GM18867 (cell line): ENCODE measurements around the gene PI4KA.
"Not testable (repeated sequence)": the region's sequence is repeated elsewhere in the genome, so short reads cannot be mapped to it uniquely, and the experiment has no call there.

ENCODE experiments used
- ATAC-seq: cut with Tn5 transposase; IDR thresholded peaks from one replicate; pipeline ENCODE4 v1.9.1; 2021; ENCODE audit warnings: mild to moderate bottlenecking, moderate library complexity; ENCODE audit not compliant: unreplicated experiment

The PI4KA gene

DNA sequence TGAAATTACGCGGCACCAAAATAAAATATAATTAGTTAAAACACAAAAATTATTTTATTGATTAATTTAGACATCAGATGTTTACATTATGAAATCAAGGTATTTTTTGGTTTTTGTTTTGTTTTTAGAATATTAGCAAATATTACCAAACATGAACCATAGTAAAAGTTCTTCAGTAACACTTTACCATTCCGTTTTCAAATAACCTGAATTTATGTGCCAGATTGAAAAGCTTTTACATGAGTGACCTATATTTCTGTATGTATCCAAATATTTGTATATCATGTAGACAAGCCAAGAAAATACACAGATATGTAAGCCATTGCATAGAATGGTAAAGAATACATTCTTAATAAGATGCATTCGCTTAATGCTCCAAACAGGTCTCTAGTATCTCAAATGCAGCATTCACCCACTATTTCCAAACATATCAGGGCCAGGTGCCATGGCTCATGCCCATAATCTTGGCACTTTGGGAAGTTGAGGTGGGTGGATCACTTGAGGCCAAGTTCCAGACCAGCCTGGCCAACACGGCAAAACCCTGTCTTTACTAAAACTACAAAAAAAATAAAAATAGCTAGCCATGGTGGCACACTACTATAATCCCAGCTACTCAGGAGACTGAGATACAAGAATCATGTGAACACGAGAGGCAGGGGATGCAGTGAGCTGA, 187.1 kb downstream of the PI4KA start:
- ATAC-seq = no peak

DNA sequence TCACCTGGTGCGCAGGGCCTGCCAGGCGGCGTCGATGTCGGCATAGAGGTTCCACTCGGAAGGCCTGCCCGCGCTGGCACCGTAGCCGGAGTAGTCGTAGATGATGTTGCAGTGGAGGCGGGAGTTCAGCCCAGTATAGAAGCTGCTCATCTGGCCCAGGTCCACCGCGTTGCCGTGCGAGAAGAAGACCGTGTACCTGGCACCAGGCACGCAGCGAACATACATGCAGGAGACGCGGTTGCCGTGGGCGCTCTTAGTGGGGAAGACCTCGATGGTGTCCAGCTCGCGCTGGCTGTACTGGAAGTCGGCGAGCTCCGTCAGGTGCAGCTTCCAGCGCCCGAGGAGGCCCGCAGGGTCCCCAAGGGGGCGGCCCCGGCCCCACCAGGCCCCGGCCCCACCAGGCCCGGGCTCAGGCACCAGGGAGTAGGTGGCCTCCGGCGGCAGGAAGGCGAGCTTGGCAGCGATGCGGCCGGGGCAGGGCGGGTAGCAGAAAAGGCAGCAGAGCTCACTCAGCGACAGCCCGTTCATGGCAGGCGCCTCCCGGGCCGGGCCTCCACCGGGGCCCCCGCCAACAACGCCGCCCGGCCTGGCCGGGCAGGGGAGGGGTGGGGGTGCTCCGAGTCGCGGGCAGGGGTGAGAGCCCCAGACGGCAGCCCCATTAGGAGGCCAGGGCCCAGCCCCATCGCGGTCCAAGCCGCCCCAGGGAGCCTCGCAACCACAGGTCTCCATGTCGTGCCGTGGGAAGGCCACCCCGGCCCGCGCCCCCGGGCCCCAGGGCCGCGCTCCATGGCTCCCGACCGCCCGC, 188.0 kb downstream of the PI4KA start:
- ATAC-seq = not testable (repeated sequence)

DNA sequence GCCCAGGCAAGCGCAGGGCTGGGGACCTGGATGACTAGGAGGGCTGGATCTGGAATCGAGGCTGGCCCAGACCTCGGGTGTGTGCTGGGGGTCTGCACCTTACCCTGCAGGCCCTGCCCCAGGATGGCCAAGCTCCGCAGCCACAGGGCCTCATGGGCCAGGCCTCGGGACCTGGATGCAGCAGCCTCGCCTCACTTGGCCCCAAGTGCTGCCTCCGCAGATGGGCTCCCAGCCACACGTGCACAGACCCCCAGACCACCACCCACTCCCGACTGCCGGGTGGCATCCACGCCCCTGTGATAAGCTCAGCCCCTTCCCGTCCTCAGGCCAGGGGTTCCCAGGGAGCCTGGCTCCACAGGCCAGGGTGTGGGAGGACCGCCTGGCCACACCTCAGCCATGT, 188.7 kb downstream of the PI4KA start:
- not testable (repeated sequence) for ATAC-seq

DNA sequence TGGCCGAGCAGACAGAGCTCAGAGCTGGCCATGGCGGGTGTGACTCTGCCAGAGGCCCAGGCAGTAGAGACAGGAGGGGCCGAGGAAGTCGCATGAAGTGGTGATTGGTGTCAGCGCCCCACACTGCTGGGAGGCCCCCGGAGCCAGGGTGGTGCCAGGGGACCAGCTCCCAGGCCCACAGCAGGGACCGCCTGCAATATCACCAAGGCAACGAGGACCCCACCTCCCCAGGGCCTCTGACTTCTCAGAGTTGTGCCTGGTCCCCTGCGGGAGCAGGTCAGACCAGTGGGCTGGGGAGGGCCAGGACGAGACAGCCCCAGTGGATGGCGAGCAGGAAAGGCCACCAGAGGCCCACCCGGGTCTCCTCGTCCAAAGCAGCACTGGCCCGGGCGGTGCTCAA, 189.1 kb downstream of the PI4KA start:
- not testable (repeated sequence) for ATAC-seq

DNA sequence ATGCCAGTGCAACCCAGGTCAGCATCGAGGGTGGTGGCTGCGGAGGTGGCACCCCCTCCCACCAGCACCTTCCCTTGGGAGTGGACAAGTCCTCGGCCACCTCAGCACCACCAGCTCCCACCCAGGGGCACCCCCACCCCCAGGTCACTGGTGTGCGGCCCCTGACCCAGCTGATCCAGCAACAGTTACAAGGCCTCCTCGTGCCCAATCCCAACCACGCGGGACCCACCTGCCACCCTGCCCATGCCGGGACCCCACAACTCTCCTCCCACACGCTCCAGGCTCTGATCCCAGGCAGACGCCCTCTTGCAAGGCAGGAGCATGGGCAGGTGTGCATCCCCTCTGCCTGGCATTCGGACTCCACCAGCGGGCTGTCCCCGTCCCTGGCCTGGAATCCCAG, 189.8 kb downstream of the PI4KA start:
- ATAC-seq = not testable (repeated sequence)

DNA sequence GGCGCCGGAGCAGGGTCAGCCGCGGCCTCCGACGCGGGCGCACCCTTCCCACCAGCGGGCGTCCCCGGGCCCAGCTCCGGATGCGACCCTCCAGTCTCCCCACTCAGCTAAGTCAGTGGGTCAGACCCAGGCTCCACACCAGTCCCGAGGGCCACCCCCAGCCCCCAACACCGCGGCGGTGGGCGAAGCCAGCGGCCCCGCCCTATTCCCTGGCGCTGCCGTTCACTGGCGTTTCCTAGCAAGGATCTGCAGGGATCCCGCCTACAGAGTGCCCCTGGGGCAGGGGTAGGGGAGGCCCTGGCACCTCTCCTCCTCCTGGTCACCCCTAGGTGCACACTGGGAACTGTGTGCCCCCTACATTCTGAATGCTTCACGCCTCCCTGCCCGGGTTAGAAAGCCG, 190.4 kb downstream of the PI4KA start:
- ATAC-seq = not testable (repeated sequence)

DNA sequence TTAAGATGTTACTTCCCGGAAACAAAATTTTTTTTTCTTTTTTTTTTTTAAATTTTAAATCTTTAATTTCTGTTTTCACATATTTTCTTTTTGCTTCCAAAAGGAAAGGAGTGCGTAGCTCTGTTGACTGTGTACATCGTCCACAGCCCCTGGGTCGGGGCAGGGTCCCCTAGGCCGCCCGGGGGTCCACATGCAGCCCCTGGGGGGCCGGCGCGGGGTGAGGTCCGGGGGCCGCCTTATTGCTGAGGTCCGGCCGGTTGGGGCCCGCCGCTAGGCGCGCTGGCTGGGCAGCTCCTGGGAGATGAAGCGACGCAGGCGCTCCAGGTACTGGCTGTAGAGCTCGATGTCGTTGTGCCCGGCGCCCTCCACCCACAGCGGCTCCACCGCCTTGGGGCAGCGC, 191.1 kb downstream of the PI4KA start:
- ATAC-seq = not testable (repeated sequence)

DNA sequence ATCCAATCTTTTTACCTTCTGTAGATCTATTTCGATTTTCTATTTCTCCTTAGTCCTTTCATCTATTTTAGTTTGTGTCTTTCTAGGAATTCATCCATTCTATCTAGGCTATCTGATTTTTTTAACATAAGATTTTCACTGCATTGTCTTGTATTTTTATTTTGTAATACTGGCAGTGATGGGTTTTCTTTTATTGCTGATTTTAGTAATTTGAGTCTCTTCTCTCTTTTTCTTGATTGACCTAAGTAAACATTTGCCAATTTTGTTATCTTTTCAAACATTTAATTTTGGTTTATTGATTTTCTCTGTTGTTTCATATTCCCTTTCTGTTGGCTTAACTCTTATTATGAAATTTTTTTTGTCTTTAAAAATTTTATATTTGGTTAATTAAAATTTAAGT, 192.1 kb downstream of the PI4KA start:
- ATAC-seq = no peak

DNA sequence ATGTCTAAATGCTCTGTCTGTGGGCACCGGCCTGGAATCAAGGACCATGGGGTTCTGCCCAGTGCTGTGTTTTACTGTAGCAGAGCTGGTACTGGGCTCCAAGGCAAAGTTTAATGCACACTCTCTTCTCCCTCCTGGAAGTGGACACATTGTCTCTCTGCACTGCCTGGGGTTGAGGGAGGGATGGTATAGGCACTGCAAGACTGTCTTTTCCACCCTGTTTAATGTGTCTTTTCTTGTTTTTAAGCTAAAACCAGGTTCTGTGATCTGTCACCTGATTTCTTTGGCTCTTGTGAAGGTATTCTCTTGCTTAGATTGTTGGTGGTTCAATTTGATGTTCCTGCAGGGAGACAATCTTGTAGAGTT, 194.0 kb downstream of the PI4KA start:
- no peak for ATAC-seq

DNA sequence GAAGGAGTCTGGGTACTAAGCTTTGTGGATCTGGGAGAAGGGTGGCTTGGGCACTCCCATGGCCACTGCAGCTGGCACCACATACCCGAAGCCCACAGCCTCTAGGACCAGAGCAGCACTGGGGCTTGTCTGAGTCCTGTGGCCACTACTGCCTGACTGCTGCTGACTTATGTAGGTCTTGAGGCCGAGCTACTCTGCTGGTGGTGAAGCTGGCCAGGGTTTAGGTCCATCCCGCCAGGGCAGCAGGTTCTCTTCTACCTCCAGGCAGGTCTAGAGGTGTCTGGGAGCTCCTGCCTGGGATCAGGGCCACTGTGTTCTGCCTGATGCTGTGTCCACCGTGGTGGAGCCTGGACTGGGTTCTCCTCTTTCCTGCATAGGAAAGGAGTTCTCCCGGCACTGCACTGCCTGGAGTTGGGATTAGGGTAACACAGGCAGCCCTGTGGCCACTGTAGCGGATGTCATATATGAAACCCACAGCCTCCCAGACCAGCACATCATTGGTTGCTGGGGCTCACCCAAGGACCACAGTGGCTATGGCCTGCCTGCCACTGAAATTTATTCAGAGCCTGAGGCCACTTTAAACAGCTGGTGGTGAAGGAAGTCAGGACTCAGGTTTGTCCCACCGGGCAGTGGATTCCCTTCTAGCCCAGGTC, 194.5 kb downstream of the PI4KA start:
- ATAC-seq = no peak

DNA sequence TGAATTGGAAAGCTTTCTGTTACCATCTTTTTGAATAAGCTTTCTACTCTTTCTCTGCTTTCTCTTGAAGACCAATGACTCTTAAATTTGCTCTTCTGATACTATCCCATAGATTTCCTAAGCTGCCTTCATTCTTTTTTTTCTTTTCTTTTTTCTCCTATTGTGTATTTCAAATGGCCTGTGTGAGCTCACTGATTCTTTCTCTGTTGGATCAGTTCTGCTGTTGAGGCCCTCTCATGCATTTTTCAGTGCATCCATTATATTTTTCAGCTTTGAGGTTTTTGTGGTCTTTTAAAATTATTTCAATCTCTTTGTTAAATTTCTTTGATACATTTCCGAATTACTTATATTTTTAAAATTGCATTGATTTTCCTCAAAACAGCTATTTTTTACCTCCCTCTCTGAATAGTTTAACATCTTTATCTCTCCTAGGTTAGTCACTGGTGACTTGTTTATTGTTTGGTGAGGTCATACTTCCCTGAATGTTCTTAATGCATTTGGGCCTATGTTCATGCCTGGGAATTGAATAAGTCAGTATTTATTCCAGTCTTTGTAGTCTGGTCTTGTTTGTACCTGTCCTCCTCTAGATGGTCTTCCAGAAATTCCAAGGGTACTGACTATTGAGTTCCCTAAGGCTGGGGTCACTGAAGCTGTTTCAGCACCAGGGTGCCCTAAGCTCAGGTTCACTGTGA, 195.3 kb downstream of the PI4KA start:
- no peak for ATAC-seq

DNA sequence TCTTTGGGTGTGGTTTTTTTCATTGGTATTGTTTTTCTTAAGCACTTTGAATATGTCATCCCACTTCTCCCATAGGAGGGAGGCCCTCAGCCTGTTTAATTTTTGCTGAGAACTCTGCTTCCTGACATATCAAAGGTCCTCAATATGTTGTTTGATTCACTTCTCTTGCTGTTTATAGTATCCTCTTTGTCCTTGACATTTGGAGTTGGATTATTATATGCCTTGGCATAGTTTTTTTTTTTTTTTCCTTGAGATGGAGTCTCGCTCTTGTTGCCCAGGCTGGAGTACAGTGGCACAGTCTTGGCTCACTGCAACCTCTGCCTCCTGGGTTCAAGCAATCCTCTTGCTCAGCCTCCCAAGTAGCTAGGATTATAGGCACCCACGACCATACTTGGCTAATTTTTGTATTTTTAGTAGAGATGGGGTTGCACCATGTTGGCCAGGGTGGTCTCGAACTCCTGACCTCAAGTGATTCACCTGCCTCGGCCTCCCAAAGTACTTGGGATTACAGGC, 196.0 kb downstream of the PI4KA start:
- ATAC-seq = not testable (repeated sequence)

DNA sequence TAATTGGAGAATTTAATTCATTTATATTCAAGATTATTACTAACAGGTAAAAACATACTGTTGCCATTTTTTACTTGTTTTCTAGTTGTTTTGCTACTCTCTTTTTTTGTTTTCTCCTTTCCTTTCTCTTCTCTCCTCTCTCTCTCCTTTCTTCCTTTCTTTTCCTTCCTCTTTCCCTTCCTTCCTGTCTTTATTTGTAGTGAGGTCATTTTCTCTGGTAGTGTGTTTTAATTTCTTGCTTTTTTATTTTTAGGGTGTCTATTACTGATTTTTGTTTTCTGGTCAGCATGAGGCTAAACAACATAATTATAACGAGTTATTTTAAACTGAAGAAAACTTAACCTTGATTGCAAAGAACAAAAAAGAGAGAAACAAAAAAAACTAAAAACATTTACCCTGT, 197.1 kb downstream of the PI4KA start:
- ATAC-seq = no peak

DNA sequence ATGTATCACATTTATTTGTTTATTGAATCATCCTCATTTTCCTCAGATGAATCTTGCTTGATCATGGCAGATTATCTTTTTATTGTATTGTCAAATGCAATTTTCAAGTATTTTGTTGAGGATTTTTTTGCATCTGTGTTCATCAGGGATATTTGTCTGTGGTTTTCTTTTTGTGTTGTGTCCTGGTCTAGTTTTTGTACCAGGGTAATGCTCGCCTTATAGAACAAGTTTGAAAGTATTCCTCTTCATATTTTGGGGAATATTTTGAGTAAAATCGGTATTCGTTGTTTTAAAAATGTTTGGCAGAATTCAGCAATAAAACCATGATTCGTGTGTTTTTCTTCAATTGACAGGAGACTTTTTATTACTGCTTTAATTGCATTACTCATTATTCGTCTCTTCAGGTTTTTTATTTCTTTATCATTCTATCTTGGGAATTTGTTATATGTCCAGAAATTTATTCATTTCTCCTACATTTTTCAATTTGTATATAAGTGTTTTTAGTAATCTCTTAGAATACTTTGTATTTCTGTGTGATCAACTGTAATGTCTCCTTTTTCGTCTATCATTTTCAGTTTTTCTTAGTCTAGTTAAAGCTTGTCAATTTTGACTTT, 198.1 kb downstream of the PI4KA start:
- ATAC-seq = no peak

DNA sequence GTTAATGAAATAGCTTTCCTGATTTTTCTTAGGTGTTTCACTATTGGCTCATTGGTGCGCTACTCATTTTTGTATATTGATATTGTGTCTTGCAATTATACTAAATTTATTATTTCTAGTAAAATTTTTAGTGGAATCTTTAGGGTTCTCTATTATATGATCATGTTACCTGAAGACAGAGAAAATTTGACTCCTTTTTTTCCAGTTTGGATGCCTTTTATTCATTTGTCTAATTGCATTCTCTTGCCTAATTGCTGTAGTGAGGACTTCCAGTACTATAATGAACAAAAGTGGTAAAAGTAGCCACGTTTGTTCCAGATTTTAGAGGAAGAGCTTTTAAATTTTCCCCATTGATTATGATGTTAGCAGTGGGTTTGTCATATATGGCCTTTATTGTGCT, 198.7 kb downstream of the PI4KA start:
- ATAC-seq = no peak

DNA sequence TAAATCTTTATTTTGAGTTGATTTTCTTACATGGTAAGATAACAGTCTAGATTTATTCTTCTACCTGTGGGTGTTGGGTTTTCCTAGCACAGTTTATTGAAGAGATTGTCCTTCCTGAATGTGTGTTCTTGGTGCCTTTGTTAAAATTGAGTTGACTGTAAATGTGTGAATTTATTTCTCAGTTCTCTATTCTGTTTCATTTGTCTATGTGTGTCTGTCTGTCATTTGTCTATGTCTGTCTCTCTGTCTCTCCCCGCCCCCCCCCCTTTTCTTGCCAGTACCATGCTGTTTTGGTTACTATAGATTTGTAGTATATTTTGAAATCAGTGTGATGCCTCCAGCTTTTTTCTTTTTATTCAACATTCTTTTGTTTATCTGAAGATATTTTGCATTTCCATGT, 199.4 kb downstream of the PI4KA start:
- no peak for ATAC-seq

DNA sequence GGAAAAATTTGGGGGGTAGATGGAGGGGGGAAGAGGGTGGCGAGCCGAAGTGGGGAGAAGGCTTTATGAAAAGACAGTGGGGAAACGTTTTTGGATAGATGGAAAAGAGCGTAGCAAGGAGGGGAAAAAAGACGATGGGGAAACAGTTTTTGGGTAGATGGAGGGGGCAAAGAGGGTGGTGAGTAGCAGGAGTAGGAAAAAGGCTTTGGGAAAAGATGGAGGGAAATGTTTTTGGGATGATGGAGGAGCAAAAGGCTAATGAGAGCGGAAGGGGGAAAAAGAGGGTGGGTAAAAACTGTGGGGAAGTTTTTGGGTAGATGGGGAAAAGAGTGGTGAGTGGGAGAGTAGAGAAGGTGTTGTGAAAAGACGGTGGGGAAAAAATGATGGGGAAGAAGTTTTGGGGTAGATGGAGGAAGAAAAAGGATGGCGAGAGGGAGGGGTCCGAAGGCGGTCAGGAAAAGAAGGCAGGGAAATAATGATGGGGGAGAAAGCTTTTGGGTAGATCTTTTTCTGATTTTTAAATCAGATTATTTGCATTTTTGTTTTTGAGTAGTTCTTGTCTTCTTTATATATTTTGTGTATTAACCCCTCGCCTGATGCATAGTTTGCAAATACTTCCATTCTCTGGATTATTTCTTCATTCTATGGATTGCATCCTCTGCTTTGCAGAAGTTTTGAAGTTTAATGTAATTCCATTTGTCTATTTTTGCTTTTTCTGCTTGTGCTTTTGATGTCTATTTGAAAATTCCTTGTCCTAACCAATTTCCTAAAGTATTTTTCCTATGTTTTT, 200.0 kb downstream of the PI4KA start:
- ATAC-seq = no peak

DNA sequence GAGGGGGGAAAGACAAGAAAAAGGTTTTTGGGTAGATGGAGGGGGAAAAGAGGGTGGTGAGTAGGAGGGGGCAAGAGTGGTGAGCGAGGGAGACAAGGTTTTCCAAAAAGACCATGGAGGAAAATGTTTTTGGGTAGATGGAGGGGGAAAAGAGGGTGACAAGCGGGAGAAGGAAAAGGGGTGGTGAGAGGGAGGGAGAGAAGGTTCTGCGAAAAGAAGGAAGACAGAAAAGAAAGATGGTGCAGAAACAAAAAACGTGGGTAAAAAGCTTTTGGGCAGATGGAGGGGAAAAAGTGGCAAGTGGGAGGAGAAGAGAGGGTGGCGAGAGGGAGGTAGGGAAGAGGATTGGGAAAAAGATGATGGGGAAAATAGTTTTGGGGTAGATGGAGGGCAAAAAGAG, 200.6 kb downstream of the PI4KA start:
- no peak for ATAC-seq
